H1 (cell line): ENCODE data around the gene B4GALNT3. TPM values are rescaled to one million over a fixed set of nuclear protein-coding genes. Genes with fewer than 3 reads are reported as not detected.

Source experiments
- E2F6 ChIP-seq: IDR thresholded peaks from 2 replicates; pipeline ENCODE4 v1.6.1; 2012; ENCODE audit warnings: inconsistent platforms
- GTF2F1 ChIP-seq: IDR thresholded peaks from 2 replicates; pipeline ENCODE4 v1.6.1; 2012; ENCODE audit warnings: low read depth, low read length, improper control_type of control experiment, borderline replicate concordance
- TBP ChIP-seq: IDR thresholded peaks from 2 replicates; pipeline ENCODE4 v1.6.1; 2011; ENCODE audit warnings: low read depth, low read length, improper control_type of control experiment
- polyA plus RNA-seq, 7 experiments: library from polyadenylated mRNA; depleted of rRNA in 3 of 7; stranded (reverse) in 5 of 7; unstranded in 2 of 7; fragments of >200 nt in 5 of 7; fragments of 200-250 nt in 2 of 7; gene quantifications; 1 replicate in 5 of 7; 2 replicates in 1 of 7; 4 replicates in 1 of 7; pipeline versions ENCODE4 v1.2.1 to v1.2.3, GENCODE V29; 2011 to 2013; ENCODE audit warnings: missing spikeins in 2 of 7, mixed read lengths in 2 of 7
- total RNA-seq: library from RNA; stranded (reverse); fragmentation: NEBNext Ultra II Directional; extraction: Animal tissue kit (Norgen Biotek cat#: 25700); gene quantifications from 2 replicates; pipeline ENCODE4 v1.2.1, GENCODE V29; 2021
- TF ChIP-seq, protein P1 (sequence below): fragments of 300-600 bp; sonication (generic); IDR thresholded peaks from 2 replicates; pipeline ENCODE4 v1.7.1; 2012; ENCODE audit warnings: low read length, moderate library complexity, mild to moderate bottlenecking, inconsistent platforms; ENCODE audit not compliant: insufficient replicate concordance
- TF ChIP-seq, protein P2 (sequence below): IDR thresholded peaks from 2 replicates; pipeline ENCODE4 v1.6.1; 2012; ENCODE audit warnings: low read length, inconsistent platforms

B4GALNT3 gene
- total and polyA plus RNA-seq, 2 of the 8 experiments (the other 6 are each of a cell fraction or from before 2014, with no cell fraction given): 12.5 to 20.3 TPM

GRCh38 chr12:549476-550082 is 89.8 kb downstream of the B4GALNT3 start (continued):
- TF ChIP-seq, protein P1, sequence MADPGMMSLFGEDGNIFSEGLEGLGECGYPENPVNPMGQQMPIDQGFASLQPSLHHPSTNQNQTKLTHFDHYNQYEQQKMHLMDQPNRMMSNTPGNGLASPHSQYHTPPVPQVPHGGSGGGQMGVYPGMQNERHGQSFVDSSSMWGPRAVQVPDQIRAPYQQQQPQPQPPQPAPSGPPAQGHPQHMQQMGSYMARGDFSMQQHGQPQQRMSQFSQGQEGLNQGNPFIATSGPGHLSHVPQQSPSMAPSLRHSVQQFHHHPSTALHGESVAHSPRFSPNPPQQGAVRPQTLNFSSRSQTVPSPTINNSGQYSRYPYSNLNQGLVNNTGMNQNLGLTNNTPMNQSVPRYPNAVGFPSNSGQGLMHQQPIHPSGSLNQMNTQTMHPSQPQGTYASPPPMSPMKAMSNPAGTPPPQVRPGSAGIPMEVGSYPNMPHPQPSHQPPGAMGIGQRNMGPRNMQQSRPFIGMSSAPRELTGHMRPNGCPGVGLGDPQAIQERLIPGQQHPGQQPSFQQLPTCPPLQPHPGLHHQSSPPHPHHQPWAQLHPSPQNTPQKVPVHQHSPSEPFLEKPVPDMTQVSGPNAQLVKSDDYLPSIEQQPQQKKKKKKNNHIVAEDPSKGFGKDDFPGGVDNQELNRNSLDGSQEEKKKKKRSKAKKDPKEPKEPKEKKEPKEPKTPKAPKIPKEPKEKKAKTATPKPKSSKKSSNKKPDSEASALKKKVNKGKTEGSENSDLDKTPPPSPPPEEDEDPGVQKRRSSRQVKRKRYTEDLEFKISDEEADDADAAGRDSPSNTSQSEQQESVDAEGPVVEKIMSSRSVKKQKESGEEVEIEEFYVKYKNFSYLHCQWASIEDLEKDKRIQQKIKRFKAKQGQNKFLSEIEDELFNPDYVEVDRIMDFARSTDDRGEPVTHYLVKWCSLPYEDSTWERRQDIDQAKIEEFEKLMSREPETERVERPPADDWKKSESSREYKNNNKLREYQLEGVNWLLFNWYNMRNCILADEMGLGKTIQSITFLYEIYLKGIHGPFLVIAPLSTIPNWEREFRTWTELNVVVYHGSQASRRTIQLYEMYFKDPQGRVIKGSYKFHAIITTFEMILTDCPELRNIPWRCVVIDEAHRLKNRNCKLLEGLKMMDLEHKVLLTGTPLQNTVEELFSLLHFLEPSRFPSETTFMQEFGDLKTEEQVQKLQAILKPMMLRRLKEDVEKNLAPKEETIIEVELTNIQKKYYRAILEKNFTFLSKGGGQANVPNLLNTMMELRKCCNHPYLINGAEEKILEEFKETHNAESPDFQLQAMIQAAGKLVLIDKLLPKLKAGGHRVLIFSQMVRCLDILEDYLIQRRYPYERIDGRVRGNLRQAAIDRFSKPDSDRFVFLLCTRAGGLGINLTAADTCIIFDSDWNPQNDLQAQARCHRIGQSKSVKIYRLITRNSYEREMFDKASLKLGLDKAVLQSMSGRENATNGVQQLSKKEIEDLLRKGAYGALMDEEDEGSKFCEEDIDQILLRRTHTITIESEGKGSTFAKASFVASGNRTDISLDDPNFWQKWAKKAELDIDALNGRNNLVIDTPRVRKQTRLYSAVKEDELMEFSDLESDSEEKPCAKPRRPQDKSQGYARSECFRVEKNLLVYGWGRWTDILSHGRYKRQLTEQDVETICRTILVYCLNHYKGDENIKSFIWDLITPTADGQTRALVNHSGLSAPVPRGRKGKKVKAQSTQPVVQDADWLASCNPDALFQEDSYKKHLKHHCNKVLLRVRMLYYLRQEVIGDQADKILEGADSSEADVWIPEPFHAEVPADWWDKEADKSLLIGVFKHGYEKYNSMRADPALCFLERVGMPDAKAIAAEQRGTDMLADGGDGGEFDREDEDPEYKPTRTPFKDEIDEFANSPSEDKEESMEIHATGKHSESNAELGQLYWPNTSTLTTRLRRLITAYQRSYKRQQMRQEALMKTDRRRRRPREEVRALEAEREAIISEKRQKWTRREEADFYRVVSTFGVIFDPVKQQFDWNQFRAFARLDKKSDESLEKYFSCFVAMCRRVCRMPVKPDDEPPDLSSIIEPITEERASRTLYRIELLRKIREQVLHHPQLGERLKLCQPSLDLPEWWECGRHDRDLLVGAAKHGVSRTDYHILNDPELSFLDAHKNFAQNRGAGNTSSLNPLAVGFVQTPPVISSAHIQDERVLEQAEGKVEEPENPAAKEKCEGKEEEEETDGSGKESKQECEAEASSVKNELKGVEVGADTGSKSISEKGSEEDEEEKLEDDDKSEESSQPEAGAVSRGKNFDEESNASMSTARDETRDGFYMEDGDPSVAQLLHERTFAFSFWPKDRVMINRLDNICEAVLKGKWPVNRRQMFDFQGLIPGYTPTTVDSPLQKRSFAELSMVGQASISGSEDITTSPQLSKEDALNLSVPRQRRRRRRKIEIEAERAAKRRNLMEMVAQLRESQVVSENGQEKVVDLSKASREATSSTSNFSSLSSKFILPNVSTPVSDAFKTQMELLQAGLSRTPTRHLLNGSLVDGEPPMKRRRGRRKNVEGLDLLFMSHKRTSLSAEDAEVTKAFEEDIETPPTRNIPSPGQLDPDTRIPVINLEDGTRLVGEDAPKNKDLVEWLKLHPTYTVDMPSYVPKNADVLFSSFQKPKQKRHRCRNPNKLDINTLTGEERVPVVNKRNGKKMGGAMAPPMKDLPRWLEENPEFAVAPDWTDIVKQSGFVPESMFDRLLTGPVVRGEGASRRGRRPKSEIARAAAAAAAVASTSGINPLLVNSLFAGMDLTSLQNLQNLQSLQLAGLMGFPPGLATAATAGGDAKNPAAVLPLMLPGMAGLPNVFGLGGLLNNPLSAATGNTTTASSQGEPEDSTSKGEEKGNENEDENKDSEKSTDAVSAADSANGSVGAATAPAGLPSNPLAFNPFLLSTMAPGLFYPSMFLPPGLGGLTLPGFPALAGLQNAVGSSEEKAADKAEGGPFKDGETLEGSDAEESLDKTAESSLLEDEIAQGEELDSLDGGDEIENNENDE: no peak
- TF ChIP-seq, protein P2, sequence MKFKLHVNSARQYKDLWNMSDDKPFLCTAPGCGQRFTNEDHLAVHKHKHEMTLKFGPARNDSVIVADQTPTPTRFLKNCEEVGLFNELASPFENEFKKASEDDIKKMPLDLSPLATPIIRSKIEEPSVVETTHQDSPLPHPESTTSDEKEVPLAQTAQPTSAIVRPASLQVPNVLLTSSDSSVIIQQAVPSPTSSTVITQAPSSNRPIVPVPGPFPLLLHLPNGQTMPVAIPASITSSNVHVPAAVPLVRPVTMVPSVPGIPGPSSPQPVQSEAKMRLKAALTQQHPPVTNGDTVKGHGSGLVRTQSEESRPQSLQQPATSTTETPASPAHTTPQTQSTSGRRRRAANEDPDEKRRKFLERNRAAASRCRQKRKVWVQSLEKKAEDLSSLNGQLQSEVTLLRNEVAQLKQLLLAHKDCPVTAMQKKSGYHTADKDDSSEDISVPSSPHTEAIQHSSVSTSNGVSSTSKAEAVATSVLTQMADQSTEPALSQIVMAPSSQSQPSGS: no peak
- no peak for TF ChIP-seq TBP
- TF ChIP-seq GTF2F1: no peak
- no peak for TF ChIP-seq E2F6
- TF ChIP-seq, all 59 proteins: peak for 0
